IMR-90 (cell line): Measurements from ENCODE around the gene MCM6. TPM values are rescaled to one million over a fixed set of nuclear protein-coding genes. Genes with fewer than 3 reads are reported as not detected.
A peak's percentile ranks its signal among the peaks of the same experiment; 100 is the strongest.

Source experiments
- ATAC-seq: fragments of 200-7000 bp; cut with Tn5 transposase; 2 replicates; pipeline ENCODE4 v1.9.1; 2020; ENCODE audit warnings: low read depth, mild to moderate bottlenecking, moderate library complexity
- BruUV-seq: library from RNA; stranded (reverse); fragments of 400-500 nt; replicated peaks from 2 replicates; lab custom pipeline; 2021; lab: Mats Ljungman, UMichigan
- CTCF ChIA-PET: fragments of 300-600 bp; formaldehyde crosslinking; extraction: SDS; loops from one replicate; lab custom pipeline; 2021; ENCODE audit warnings: antibody characterized with exemption; lab: Yijun Ruan, JAX
- POLR2A ChIA-PET: fragments of 300-600 bp; sonication (Branson Sonifier 250); formaldehyde crosslinking; loops from one replicate; lab custom pipeline; 2022; ENCODE audit warnings: antibody characterized with exemption; ENCODE audit not compliant: unreplicated experiment; lab: Charles Lee
- DNase-seq: peaks from one replicate; pipeline ENCODE4 v3.0.0; 2013
- H2AFZ ChIP-seq: replicated peaks from 2 replicates; pipeline ENCODE3; 2013; ENCODE audit warnings: low read length, mild to moderate bottlenecking; ENCODE audit not compliant: poor library complexity
- H2AK5ac ChIP-seq: 2 replicates; pipeline ENCODE4 v1.6.1; 2013; ENCODE audit warnings: low read depth, low read length, inconsistent platforms
- H2AK9ac ChIP-seq: replicated peaks from 2 replicates; pipeline ENCODE3; 2013; ENCODE audit warnings: mild to moderate bottlenecking, low read depth, low read length, moderate library complexity; ENCODE audit not compliant: poor library complexity
- H2BK120ac ChIP-seq: 2 replicates; pipeline ENCODE4 v1.6.1; 2013; ENCODE audit warnings: low read depth, low read length, inconsistent platforms
- H2BK15ac ChIP-seq: 3 replicates; pipeline ENCODE4 v1.6.1; 2013; ENCODE audit warnings: low read depth, low read length, inconsistent platforms
- H2BK20ac ChIP-seq: 2 replicates; pipeline ENCODE4 v1.6.1; 2013; ENCODE audit warnings: low read depth, mild to moderate bottlenecking, inconsistent platforms, low read length, moderate library complexity
- H2BK5ac ChIP-seq: 2 replicates; pipeline ENCODE4 v1.6.1; 2013; ENCODE audit warnings: mild to moderate bottlenecking, low read depth, low read length, inconsistent platforms; ENCODE audit not compliant: poor library complexity, severe bottlenecking
- H3K14ac ChIP-seq: replicated peaks from 2 replicates; pipeline ENCODE4 v1.6.1; 2013; ENCODE audit warnings: low read depth, low read length, inconsistent platforms
- H3K18ac ChIP-seq: 2 replicates; pipeline ENCODE4 v1.6.1; 2013; ENCODE audit warnings: low read depth, low read length, control low read depth
- H3K23ac ChIP-seq: 2 replicates; pipeline ENCODE4 v1.6.1; 2013; ENCODE audit warnings: low read depth, low read length, inconsistent platforms
- H3K27ac ChIP-seq: 2 replicates; pipeline ENCODE4 v1.5.1; 2013; ENCODE audit warnings: mild to moderate bottlenecking, control low read depth, low read length; ENCODE audit not compliant: insufficient read depth
- H3K27me3 ChIP-seq: 2 replicates; pipeline ENCODE4 v1.6.1; 2013; ENCODE audit warnings: low read length; ENCODE audit not compliant: control insufficient read depth, insufficient read depth
- H3K36me3 ChIP-seq: 2 replicates; pipeline ENCODE4 v1.6.1; 2013; ENCODE audit warnings: low read length, mixed read lengths; ENCODE audit not compliant: control insufficient read depth, insufficient read depth
- H3K4ac ChIP-seq: 2 replicates; pipeline ENCODE4 v1.6.1; 2013; ENCODE audit warnings: low read depth, low read length, inconsistent platforms
- H3K4me1 ChIP-seq: 2 replicates; pipeline ENCODE4 v1.6.1; 2013; ENCODE audit warnings: low read length, mixed read lengths; ENCODE audit not compliant: control insufficient read depth, insufficient read depth
- H3K4me2 ChIP-seq: 2 replicates; pipeline ENCODE4 v1.6.1; 2013; ENCODE audit warnings: low read depth, mild to moderate bottlenecking, control low read depth, low read length, moderate library complexity
- H3K4me3 ChIP-seq: 2 replicates; pipeline ENCODE4 v1.5.1; 2013; ENCODE audit warnings: low read depth, mild to moderate bottlenecking, control low read depth, low read length, moderate library complexity; ENCODE audit not compliant: insufficient read depth
- H3K56ac ChIP-seq: 2 replicates; pipeline ENCODE4 v1.6.1; 2013; ENCODE audit warnings: low read length, inconsistent platforms; ENCODE audit not compliant: insufficient read depth; ENCODE audit errors: extremely low read depth
- H3K79me1 ChIP-seq, 2 experiments: 2 replicates each; pipeline ENCODE4 v1.6.1; 2013; ENCODE audit warnings: low read length in 2 of 2, inconsistent platforms in 1 of 2, low read depth in 1 of 2
- H3K9ac ChIP-seq: 2 replicates; pipeline ENCODE4 v1.6.1; 2013; ENCODE audit warnings: low read depth, low read length, control low read depth
- H3K9me1 ChIP-seq: 2 replicates; pipeline ENCODE4 v1.6.1; 2013; ENCODE audit warnings: low read length, inconsistent platforms; ENCODE audit not compliant: insufficient read depth
- H3K9me3 ChIP-seq: 2 replicates; pipeline ENCODE4 v1.6.1; 2013; ENCODE audit warnings: low read length; ENCODE audit not compliant: control insufficient read depth, insufficient read depth
- H4K20me1 ChIP-seq: 2 replicates; pipeline ENCODE4 v1.6.1; 2013; ENCODE audit warnings: low read length, inconsistent platforms; ENCODE audit not compliant: insufficient read depth
- H4K5ac ChIP-seq: 2 replicates; pipeline ENCODE4 v1.6.1; 2013; ENCODE audit warnings: mild to moderate bottlenecking, low read depth, low read length, control low read depth
- H4K8ac ChIP-seq, 2 experiments: 2 replicates each; pipeline ENCODE4 v1.6.1; 2013; ENCODE audit warnings: low read depth in 2 of 2, low read length in 2 of 2, control low read depth in 1 of 2, inconsistent platforms in 1 of 2
- H4K91ac ChIP-seq: 2 replicates; pipeline ENCODE4 v1.6.1; 2013; ENCODE audit warnings: low read depth, low read length, inconsistent platforms; ENCODE audit not compliant: insufficient read depth
- CHD1 ChIP-seq: IDR thresholded peaks from 2 replicates; pipeline ENCODE4 v1.6.1; 2012; ENCODE audit warnings: low read depth, low read length, improper control_type of control experiment
- ELK1 ChIP-seq: fragments of 150-350 bp; IDR thresholded peaks from 2 replicates; pipeline ENCODE4 v1.6.1; 2016; ENCODE audit warnings: low read depth, mild to moderate bottlenecking, low read length, moderate library complexity, borderline replicate concordance
- FOS ChIP-seq: fragments of 150-350 bp; IDR thresholded peaks from 2 replicates; pipeline ENCODE4 v1.6.1; 2016; ENCODE audit warnings: low read depth, low read length
- MAFK ChIP-seq: IDR thresholded peaks from 2 replicates; pipeline ENCODE4 v1.6.1; 2012; ENCODE audit warnings: low read depth, low read length, improper control_type of control experiment
- MAZ ChIP-seq: IDR thresholded peaks from 2 replicates; pipeline ENCODE4 v1.6.1; 2012; ENCODE audit warnings: low read depth, mild to moderate bottlenecking, low read length, improper control_type of control experiment, moderate library complexity, borderline replicate concordance
- MXI1 ChIP-seq: IDR thresholded peaks from 2 replicates; pipeline ENCODE4 v1.6.1; 2012; ENCODE audit warnings: low read depth, mild to moderate bottlenecking, low read length, moderate library complexity, borderline replicate concordance
- NFE2L2 ChIP-seq: fragments of 150-350 bp; IDR thresholded peaks from 2 replicates; pipeline ENCODE4 v1.6.1; 2016; ENCODE audit warnings: low read depth, mild to moderate bottlenecking, low read length
- RAD21 ChIP-seq: IDR thresholded peaks from 2 replicates; pipeline ENCODE4 v1.6.1; 2012; ENCODE audit warnings: low read length, improper control_type of control experiment
- RCOR1 ChIP-seq: IDR thresholded peaks from 2 replicates; pipeline ENCODE4 v1.6.1; 2012; ENCODE audit warnings: mild to moderate bottlenecking, low read length, improper control_type of control experiment; ENCODE audit not compliant: insufficient replicate concordance
- SMC3 ChIP-seq: fragments of 150-350 bp; IDR thresholded peaks from 2 replicates; pipeline ENCODE4 v1.6.1; 2016; ENCODE audit warnings: low read depth, mild to moderate bottlenecking, antibody characterized with exemption, low read length, moderate library complexity
- WGBS, 2 experiments: methylation state at CpG; one replicate each; pipeline versions ENCODE4 v1.1.5 to v1.1.7; 2013; ENCODE audit warnings: missing lambda C conversion rate in 2 of 2; ENCODE audit not compliant: insufficient read length in 1 of 2; ENCODE audit errors: extremely low coverage in 2 of 2; 5-methylcytosine and 5-hydroxymethylcytosine counted together
- dilution Hi-C: fragments of 300-500 bp; cut with HindIII; formaldehyde crosslinking; loops from one replicate; pipeline ENCODE4 v1.14.3; 2018; ENCODE audit warnings: low sequenced_read_pairs; ENCODE audit not compliant: unreplicated experiment
- in situ Hi-C: fragments of 300-500 bp; cut with MboI; formaldehyde crosslinking; loops from 3 replicates; pipeline ENCODE4 v1.14.3; 2019; ENCODE audit warnings: low sequenced_read_pairs, inconsistent platforms, mixed read lengths
- intact Hi-C: fragments of 100-400 bp; cut with micrococcal nuclease; formaldehyde crosslinking; loops from 2 replicates; pipeline ENCODE4 v1.10.0; 2022
- polyA plus RNA-seq, 3 experiments: library from polyadenylated mRNA; depleted of rRNA; stranded (reverse); fragments of >200 nt; gene quantifications; 2 replicates each; pipeline ENCODE4 v1.2.3, GENCODE V29; 2012; ENCODE audit warnings: low replicate concordance in 1 of 3
- total RNA-seq: library from RNA; depleted of rRNA; stranded (reverse); fragments of >200 nt; gene quantifications from 2 replicates; pipeline ENCODE4 v1.2.3, GENCODE V29; 2012
- TF ChIP-seq, protein P1 (sequence below): fragments of 150-350 bp; IDR thresholded peaks from 2 replicates; pipeline ENCODE4 v1.6.1; 2017; ENCODE audit warnings: mild to moderate bottlenecking, antibody characterized with exemption, low read length, low read depth

The MCM6 gene
- total and polyA plus RNA-seq, 2 of the 4 experiments (the other 2 are of a cell fraction): 21.4 to 29.6 TPM

DNA sequence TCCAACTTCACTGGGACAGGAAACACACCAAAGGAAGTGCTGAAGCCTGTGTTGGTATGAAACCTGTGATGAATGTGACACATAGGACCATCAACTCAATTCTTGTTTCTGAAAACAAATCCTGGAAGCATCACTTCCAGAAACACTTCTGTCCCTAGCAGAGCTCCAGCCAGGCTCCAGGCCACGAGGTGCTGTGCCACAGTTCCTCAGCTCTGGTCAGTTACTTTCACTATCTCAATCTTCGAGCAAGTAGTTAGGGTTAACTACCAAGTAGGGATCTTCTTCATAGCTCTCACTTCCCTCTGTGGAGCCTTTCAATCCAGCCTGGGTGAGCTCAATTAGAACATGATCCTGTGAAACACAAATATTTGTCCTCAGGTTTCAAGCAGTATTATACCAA lies 35.6 kb downstream of the MCM6 start:
- ChIA-PET POLR2A (no interaction called here), CTCF (interaction anchor here (0.6 to 1.1 kb wide), 2 partner anchors 193 to 869 kb away, joined by 3 to 4 read pairs; no protein-coding TSS in a partner anchor)
- intact Hi-C loops (loop anchor here (2.0 kb wide), 1 partner anchor 18 kb away; no protein-coding TSS in a partner anchor), in situ Hi-C loops (no loop called here), dilution Hi-C loops (no loop called here)
- Histone ChIP-seq H2AK9ac (no peak overlapping the region), H3K9me3 (no peaks in the 10 kb centered on the region), H2AFZ (peak overlapping the region; percentile 75), H4K20me1 (no peaks in the 10 kb centered on the region), H4K8ac (peak overlapping the region in 1 of 2 experiments; percentile 28; a peak in 2 of 4 replicates), H2BK5ac (peak overlapping the region; percentile 57), H3K4ac (no peak overlapping the region), H3K27me3 (no peaks in the 10 kb centered on the region), H3K79me1 (no peaks in the 10 kb centered on the region), H2AK5ac (no peak overlapping the region), H3K36me3 (peaks cover 4% of the 10 kb centered on the region), H4K91ac (peak overlapping the region; percentile 13), H3K9me1 (peaks cover 1% of the 10 kb centered on the region), H3K9ac (0 out of 2 replicates have a peak overlapping the region, but pooled peaks have one; percentile 4), H3K4me2 (peak overlapping the region; percentile 86), H2BK120ac (peak overlapping the region; percentile 14; the same call in 1 of the 2 replicates), H3K14ac (peak overlapping the region; percentile 65; the same call in 1 of the 2 replicates), H3K4me3 (no peak overlapping the region), H2BK15ac (no peak overlapping the region; the same call in 2 of the 3 replicates), H3K18ac (peak overlapping the region; percentile 76; the same call in 1 of the 2 replicates), H3K27ac (peak overlapping the region; percentile 64), H3K23ac (no peak overlapping the region), H3K4me1 (peaks cover 5% of the 10 kb centered on the region), H2BK20ac (0 out of 2 replicates have a peak overlapping the region, but pooled peaks have one; percentile 32), H4K5ac (no peak overlapping the region; the same call in 1 of the 2 replicates), H3K56ac (peak overlapping the region; percentile 29; the same call in 1 of the 2 replicates)
- peak; percentile 61 for ATAC-seq
- no peak for DNase-seq
- no TSS peak for BruUV-seq
- WGBS, 2 experiments: no CpG with 5 or more reads among the region's 2 CpGs
- TF ChIP-seq SMC3: no peak
- no peak for TF ChIP-seq ELK1
- no peak for TF ChIP-seq RCOR1
- no peak for TF ChIP-seq MXI1
- TF ChIP-seq CHD1: no peak
- TF ChIP-seq RAD21: no peak
- no peak for TF ChIP-seq FOS
- no peak for TF ChIP-seq NFE2L2
- no peak for TF ChIP-seq MAFK
- TF ChIP-seq, protein P1, sequence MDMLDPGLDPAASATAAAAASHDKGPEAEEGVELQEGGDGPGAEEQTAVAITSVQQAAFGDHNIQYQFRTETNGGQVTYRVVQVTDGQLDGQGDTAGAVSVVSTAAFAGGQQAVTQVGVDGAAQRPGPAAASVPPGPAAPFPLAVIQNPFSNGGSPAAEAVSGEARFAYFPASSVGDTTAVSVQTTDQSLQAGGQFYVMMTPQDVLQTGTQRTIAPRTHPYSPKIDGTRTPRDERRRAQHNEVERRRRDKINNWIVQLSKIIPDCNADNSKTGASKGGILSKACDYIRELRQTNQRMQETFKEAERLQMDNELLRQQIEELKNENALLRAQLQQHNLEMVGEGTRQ: no peak
- no peak for TF ChIP-seq MAZ
